ENCODE data around the gene SPATA17.

- TF ChIP-seq CTCF (IDR thresholded peaks at IDR 0.05; ENCODE audit: insufficient read depth, low read length, poor library complexity, severe bottlenecking) (no peak), EZH2phosphoT487 (conservative IDR thresholded peaks at IDR 0.05; ENCODE audit: low read length) (no peak)
Observed at GRCh38 chr1:217881607-217882332, 250.6 kb downstream of the SPATA17 start.
